ENCODE measurements around the gene CHAT. TPM values are rescaled to one million over a fixed set of nuclear protein-coding genes. Genes with fewer than 3 reads are reported as not detected.

Gene CHAT
- total and polyA plus RNA-seq, 9 donors = not detected

GRCh38 chr10:49599546-49599945 lies 14.3 kb upstream of the CHAT start:
- Histone ChIP-seq H3K9me3 (no peaks in the 10 kb centered on the region), H3K4me3 (no peak overlapping the region), H3K4me1 (ENCODE audit: insufficient read depth) (no peaks in the 10 kb centered on the region), H3K27ac (no peak overlapping the region), H3K27me3 (no peaks in the 10 kb centered on the region), H3K36me3 (no peaks in the 10 kb centered on the region)
- intact Hi-C loops (cut with DNase I) = no loop called here
- 54 to 66% (median 61%) methylated on average over 3 of the region's 3 CpGs for WGBS, 3 donors
- DNase-seq = peak in 1 of 5 donors; percentile 1
- TF ChIP-seq EP300 (IDR thresholded peaks at IDR 0.05) (no peak), CTCF (IDR thresholded peaks at IDR 0.05) (no peak), POLR2A (IDR thresholded peaks at IDR 0.05) (no peak)

GRCh38 chr10:49600046-49600445 lies 13.8 kb upstream of the CHAT start:
- DNase-seq = peak in 1 of 5 donors; percentile 1
- H3K36me3 ChIP-seq = no peaks in the 10 kb centered on the region
- no peaks in the 10 kb centered on the region for H3K9me3 ChIP-seq
- H3K27ac ChIP-seq = no peak overlapping the region
- no peak overlapping the region for H3K4me3 ChIP-seq
- intact Hi-C loops (cut with DNase I) = no loop called here
- TF ChIP-seq CTCF (IDR thresholded peaks at IDR 0.05) (no peak), EP300 (IDR thresholded peaks at IDR 0.05) (no peak), POLR2A (IDR thresholded peaks at IDR 0.05) (no peak)
- H3K4me1 ChIP-seq (ENCODE audit: insufficient read depth) = no peaks in the 10 kb centered on the region
- WGBS, 3 donors = 76 to 83% (median 82%) methylated on average over 5 to 8 of the region's 8 CpGs
- no peaks in the 10 kb centered on the region for H3K27me3 ChIP-seq

- WGBS, 3 donors = 69 to 84% (median 73%) methylated on average over 4 of the region's 4 CpGs
- Histone ChIP-seq H3K4me1 (ENCODE audit: insufficient read depth) (no peaks in the 10 kb centered on the region), H3K27ac (no peak overlapping the region), H3K9me3 (no peaks in the 10 kb centered on the region), H3K27me3 (no peaks in the 10 kb centered on the region), H3K4me3 (no peak overlapping the region), H3K36me3 (no peaks in the 10 kb centered on the region)
- intact Hi-C loops (cut with DNase I) = no loop called here
- TF ChIP-seq POLR2A (IDR thresholded peaks at IDR 0.05) (no peak), CTCF (IDR thresholded peaks at IDR 0.05) (no peak), EP300 (IDR thresholded peaks at IDR 0.05) (no peak)
- DNase-seq = no peak
These were observed 12.9 kb upstream of the CHAT start for GRCh38 chr10:49600781-49601400.

GRCh38 chr10:49601857-49602256 lies 12.0 kb upstream of the CHAT start:
- 65 to 79% (median 73%) methylated on average over 7 of the region's 7 CpGs for WGBS, 3 donors
- H3K27me3 ChIP-seq = no peaks in the 10 kb centered on the region
- H3K9me3 ChIP-seq = no peaks in the 10 kb centered on the region
- DNase-seq = peak in 1 of 5 donors; percentile 2
- H3K4me3 ChIP-seq = no peak overlapping the region
- H3K4me1 ChIP-seq (ENCODE audit: insufficient read depth) = no peaks in the 10 kb centered on the region
- no peak overlapping the region for H3K27ac ChIP-seq
- TF ChIP-seq CTCF (IDR thresholded peaks at IDR 0.05) (no peak), EP300 (IDR thresholded peaks at IDR 0.05) (no peak), POLR2A (IDR thresholded peaks at IDR 0.05) (no peak)
- intact Hi-C loops (cut with DNase I) = no loop called here
- H3K36me3 ChIP-seq = no peaks in the 10 kb centered on the region

Data from ovary (tissue), 9 donors.